Ishikawa (cell line): ENCODE measurements around the gene GUSB.

Experiments
- CEBPB ChIP-seq: IDR thresholded peaks from 2 replicates; pipeline ENCODE4 v1.6.1; 2012
- CREB1 ChIP-seq: IDR thresholded peaks from 2 replicates; pipeline ENCODE4 v1.6.1; 2012; ENCODE audit warnings: low read depth
- EGR1 ChIP-seq: IDR thresholded peaks from 2 replicates; pipeline ENCODE4 v1.6.1; 2012
- EP300 ChIP-seq: IDR thresholded peaks from 2 replicates; pipeline ENCODE4 v1.6.1; 2012; ENCODE audit warnings: borderline replicate concordance
- FOXM1 ChIP-seq: IDR thresholded peaks from 2 replicates; pipeline ENCODE4 v1.6.1; 2012; ENCODE audit warnings: low read depth, borderline replicate concordance
- TAF1 ChIP-seq: IDR thresholded peaks from 2 replicates; pipeline ENCODE4 v1.6.1; 2012; ENCODE audit warnings: low read depth, mild to moderate bottlenecking
- YY1 ChIP-seq: IDR thresholded peaks from 2 replicates; pipeline ENCODE4 v1.6.1; 2012; ENCODE audit warnings: low read depth
- ZBTB7A ChIP-seq: IDR thresholded peaks from 2 replicates; pipeline ENCODE4 v1.6.1; 2012; ENCODE audit warnings: low read depth
- TF ChIP-seq, protein P1 (sequence below): IDR thresholded peaks from 2 replicates; pipeline ENCODE4 v1.6.1; 2012
- TF ChIP-seq, protein P2 (sequence below): IDR thresholded peaks from 2 replicates; pipeline ENCODE4 v1.6.1; 2012

DNA sequence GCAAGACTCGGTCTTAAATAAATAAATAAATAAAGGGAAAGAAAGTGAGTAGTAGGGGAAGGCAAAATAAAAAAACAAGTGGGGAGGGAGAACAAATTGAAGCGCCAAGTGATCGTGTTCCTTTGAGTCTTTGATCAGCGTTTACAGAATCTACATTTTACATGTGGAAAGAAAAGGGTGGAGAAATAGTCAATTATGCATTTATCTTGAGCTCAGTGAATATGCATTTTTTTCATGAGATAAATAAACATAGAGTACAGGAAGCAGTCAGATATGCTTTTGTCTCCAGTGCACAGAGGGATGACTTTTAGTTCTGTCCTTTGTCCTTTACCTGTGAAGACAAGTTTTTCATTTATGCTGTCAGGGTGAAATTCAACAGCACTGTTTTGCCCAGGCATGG lies 6.1 kb upstream of the GUSB start:
- TF ChIP-seq TAF1: no peak
- no peak for TF ChIP-seq CEBPB
- TF ChIP-seq YY1: no peak
- TF ChIP-seq ZBTB7A: no peak
- TF ChIP-seq, protein P1, sequence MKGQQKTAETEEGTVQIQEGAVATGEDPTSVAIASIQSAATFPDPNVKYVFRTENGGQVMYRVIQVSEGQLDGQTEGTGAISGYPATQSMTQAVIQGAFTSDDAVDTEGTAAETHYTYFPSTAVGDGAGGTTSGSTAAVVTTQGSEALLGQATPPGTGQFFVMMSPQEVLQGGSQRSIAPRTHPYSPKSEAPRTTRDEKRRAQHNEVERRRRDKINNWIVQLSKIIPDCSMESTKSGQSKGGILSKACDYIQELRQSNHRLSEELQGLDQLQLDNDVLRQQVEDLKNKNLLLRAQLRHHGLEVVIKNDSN: no peak
- no peak for TF ChIP-seq FOXM1
- TF ChIP-seq CREB1: no peak
- no peak for TF ChIP-seq EGR1
- TF ChIP-seq, protein P2, sequence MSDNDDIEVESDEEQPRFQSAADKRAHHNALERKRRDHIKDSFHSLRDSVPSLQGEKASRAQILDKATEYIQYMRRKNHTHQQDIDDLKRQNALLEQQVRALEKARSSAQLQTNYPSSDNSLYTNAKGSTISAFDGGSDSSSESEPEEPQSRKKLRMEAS: no peak
- no peak for TF ChIP-seq EP300
